ENCODE measurements around the gene SWT1. TPM values are rescaled to one million over a fixed set of nuclear protein-coding genes. Genes with fewer than 3 reads are reported as not detected.

SWT1 gene
- total RNA-seq (2014; rRNA removed; shearing (Covaris generic)), result 0.71 and 0.83 TPM in 2 replicates

DNA sequence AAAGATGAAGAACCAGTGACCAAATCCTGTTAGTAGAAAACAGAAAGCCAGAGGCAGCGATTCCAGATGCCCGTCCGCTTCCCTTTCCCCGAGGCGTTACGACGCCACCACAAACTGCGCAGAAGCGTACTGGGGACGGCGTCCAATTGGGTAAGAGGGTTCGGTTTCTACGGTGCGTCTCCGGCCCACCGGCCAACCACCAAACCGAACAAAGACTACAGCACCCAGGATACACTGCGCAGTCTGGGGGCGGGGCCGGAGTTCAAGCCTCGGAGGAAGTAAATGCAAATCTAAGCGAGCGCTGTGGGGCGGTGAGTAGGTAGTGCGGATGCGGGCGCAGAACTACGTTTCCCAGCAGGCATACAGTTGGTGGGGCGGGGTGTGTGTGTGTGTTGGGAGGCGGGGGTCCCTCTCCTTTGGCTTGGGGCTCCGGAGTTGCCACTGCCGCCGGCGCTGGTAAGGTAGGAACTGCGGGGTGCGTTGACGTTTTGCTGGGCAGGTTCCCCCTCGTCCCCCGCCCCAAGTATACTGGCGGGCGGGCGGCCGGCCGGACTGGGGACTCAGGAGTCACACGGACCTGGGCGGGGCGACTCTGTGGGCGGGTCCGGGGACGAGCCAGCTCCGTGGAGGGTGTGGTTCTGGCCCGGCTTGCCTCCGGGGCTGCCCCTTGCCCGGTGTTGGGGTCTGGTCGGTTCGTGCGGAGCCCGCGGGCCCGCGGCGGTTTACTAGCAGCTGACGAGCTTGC is at the start of gene SWT1, which contains the start of gene TRMT1L:
Gene SWT1, plus strand, starts transcription at position 314 of the 745 bp plus-strand sequence. CDS start 3,675 bp downstream, outside the sequence.
Gene TRMT1L, minus strand, starts transcription at position 100 of the 745 bp plus-strand sequence. CDS start 241 bp downstream, outside the sequence.
- DNase-seq (ENCODE audit: low spot score), result peak; percentile 99

DNA sequence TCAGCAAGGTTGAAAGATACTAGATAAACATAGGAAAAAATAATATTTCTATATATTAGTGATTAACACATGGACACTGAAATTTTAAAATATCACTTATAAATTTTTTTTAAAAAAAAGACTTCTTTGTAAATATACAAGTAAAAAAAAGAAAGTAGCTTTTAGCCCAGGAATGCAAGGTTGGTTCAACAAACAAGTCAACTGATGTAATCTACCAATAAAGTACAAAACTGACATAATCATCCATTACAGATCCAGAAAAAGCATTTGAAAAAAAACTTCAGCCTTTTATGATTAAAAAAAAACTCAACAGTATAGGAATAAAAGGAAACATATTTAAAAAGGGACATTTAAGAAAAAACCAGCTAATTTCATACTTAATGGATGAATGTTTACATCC is 48.6 kb upstream of the SWT1 start:
- peak; percentile 9 for DNase-seq (ENCODE audit: low spot score)

GRCh38 chr1:185110145-185110544 is 46.8 kb upstream of the SWT1 start:
- DNase-seq (ENCODE audit: low spot score), result no peak

GRCh38 chr1:185111873-185112272 is 45.1 kb upstream of the SWT1 start:
- no peak for DNase-seq (ENCODE audit: low spot score)

GRCh38 chr1:185112356-185112755 is 44.6 kb upstream of the SWT1 start:
- no peak for DNase-seq (ENCODE audit: low spot score)

- DNase-seq (ENCODE audit: low spot score), result no peak
Measured at GRCh38 chr1:185129708-185130107, 27.3 kb upstream of the SWT1 start.

DNA sequence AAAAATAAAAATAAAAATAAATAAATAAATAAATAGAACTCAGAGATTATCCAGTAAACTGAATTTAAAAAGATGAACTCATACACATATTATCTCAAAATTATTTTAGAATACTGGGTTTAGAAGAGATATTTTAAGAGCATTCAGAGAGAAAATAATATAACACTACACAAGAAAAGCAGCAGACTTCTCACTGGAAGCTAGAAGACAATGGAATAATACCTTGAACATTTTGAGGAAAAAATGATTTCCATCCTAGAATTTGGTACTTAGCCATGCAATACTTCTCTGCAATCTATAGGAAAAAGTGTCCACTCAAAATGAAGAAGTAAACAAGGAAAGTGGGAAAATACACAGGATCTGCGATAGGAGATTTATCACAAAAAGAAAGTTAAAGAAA is 24.4 kb upstream of the SWT1 start:
- no peak for DNase-seq (ENCODE audit: low spot score)

DNA sequence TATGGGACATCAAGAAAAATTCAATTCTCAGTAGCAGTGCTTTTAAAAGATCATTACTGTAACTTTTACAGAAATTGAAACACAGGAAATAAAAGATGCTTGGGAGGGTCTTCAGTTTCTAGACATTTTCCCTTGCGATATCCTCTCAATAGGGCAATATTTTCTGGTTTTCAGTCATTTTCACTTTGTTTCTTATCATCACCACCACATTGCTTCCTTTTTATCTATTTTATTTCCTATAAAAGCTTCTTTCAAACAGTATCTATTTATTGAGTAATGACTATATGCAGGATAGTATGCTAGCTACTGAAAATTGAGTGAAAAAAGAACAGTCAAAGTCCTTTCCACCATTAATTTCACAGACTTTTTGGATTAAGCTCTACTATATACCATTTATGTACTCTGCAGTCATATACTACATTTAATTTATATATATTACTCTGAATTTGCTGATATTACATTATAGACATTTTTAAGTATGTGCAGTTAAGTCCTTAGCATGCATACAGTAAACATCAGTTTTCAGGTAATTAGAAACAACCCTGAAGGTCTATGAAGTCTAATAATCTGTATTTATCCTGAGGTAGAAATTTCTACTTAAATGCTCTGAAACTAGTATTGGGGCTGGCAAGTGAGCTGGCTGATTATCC is 18.9 kb upstream of the SWT1 start:
- no peak for DNase-seq (ENCODE audit: low spot score)

DNA sequence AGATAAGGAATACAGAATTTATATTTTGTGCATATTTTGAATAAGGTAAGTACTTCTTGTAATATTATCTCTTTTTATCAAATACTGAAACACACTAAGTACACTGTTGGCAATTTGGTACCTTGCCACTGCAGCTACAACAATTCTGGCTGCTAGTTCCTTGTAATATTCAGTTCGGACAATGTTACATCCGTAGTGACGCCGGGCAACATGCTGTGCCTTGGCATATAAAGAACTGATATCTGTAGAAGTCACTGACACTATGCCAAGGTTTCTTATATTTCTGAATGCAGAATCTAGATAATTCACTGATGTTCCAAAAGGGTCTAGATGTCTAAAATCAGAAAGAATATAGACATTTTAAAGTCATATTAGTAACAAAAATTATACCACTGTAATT is 17.7 kb upstream of the SWT1 start:
- DNase-seq (ENCODE audit: low spot score), result no peak

DNA sequence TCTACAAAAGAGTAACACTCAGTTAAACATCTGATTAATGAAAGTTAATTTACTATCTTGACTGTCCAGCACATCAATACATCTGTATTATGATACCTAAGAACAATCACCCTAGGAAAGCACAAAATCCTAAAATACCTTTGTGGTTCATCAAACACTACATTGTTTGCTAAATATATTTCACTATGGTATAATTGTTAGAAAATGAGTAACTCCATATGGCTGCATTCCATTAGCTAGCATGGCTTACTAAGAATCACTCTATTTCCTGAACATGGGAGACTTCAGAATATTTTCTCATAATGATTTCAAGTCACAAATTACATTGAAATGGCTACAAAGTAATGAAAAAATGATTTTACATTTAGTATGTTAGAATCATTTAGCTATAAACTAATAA is 12.7 kb upstream of the SWT1 start:
- DNase-seq (ENCODE audit: low spot score), result no peak

DNA sequence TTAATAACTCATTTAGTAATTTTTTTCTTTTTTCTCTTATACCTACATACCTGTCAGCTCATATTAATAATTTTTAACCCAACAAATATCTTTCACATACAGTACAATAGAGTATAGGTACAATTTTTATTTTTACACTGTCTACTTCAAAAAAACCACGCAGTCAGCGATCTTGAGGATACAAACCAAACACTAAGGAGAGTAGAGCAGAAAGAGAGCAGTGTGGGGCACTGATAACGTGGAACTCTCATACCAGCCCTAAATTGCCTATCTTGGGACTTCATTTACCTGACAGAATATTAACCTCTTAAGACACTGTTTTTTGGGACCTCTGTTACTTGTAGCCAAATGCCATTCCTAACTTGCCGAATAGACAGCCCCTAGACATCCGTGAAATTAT is 5.8 kb upstream of the SWT1 start:
- DNase-seq (ENCODE audit: low spot score), result no peak

DNA sequence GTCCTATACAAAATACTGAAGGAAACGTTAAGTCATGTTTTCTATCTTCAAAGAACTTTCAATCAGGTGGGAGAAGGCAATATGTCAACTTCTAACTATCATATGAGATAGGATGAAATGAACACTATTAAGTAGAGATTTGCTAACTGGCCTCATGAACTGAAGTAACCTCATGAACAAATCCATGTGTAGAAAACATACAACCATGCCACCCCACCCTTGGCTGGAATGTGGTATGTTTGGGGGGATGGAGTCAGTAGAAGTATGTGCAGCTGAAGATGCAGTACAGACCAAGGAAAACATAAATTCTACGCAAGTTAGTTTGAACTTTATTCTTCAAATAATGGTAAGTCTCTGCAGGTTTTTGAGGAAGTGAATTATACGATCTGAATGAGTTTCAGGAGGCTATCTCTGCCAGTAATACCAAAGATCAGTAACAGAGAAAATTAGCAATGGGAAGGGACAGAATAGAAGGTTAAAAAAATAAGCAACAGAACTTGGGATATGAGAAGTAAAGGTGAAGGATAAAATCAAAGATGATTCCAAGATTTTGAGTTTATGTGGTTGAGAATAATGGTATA is 4.7 kb upstream of the SWT1 start:
- DNase-seq (ENCODE audit: low spot score), result peak; percentile 56

DNA sequence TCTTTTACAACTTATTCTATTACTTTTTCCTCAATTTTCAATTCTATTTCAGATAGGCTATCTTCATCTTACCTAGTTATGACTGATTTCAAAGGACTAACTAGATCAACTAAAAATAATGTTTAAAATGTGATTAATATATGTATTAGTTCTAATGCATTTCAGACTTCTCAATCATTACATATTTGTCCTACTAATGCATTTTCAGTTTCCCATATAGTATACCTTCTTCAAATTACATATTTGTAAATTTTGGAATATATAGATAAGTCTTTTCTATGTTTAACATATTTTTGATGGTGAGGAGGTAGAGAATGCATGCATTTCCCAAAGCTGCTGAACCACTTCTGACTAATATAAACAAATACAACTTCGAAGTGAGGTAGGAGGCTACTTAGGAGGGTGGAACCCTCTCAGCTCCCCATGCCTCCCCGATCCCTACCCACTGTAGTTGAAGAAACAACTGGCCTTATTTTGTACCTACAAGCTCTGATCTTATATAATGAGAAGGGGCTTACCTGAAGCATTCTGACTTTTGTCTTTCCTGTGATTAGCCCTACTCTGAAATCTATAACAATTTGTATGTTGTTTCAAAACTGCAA is 2.0 kb upstream of the SWT1 start:
- peak; percentile 9 for DNase-seq (ENCODE audit: low spot score)

GRCh38 chr1:185155600-185156287 is 1.2 kb upstream of the SWT1 start:
- peak; percentile 47 for DNase-seq (ENCODE audit: low spot score)

- no peak for DNase-seq (ENCODE audit: low spot score)
Measured at GRCh38 chr1:185156288-185156853, 596 bp upstream of the SWT1 start.

DNA sequence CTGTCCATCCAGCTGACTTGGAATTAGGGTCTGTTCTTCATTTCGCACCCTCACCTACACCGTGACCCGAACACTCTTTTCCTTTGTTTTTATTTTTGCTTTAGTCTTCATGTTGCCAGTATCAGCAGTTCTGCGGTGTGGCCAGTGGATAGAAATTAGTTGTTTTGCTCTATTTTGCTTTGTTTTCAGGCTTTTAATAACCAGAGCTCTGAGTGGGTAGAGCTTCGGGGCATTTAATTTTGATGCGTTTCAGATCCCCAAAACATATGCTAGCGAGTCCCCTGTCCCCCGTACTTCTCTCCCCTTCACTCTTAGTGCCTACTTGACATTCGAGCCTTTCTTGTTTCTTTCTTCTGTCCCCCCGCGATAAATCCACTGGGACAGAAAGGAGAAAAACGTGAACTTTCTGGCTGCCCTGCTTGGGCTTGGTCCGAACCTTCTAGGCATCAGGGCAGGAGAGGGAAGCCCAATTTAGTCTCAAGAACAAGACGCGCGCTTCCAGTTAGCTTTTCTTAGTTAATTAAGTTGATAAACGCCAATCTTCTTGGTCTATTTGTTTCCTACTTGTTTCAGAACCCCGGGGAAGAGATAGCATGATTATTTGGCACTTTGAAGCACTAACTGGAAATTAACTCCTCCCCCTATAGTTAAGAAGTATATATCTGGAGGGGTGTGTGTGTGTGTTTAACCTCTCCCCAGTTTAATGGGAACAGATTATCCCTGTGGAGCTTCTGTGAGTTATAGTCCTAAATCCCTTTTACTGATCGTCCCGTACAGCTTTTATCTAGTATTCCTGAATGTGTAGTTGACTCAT is 839 bp downstream of the SWT1 start:
- peak; percentile 27 for DNase-seq (ENCODE audit: low spot score)

GRCh38 chr1:185158800-185159199 is 1.8 kb downstream of the SWT1 start:
- DNase-seq (ENCODE audit: low spot score), result no peak

DNA sequence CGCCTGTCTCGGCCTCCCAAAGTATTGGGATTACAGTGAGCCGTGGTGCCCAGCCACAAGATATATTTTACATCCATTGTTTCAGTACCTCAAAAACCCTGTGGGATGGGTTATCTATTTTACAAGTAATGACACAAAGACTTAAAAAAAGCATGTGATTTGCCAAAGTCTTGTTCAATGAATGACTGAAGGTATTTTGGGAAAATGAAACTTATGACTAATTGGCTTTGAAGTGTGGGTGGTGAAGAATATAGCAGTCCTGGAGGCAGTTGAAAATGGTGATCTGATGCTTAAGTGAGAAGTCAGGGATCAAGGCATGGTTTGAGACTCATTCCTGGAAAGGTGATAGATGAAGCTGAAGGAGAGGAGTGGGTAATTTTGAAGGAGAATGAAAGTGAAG is 3.0 kb downstream of the SWT1 start:
- DNase-seq (ENCODE audit: low spot score), result no peak

- DNase-seq (ENCODE audit: low spot score), result no peak
Measured at GRCh38 chr1:185162491-185162890, 5.5 kb downstream of the SWT1 start.

DNA sequence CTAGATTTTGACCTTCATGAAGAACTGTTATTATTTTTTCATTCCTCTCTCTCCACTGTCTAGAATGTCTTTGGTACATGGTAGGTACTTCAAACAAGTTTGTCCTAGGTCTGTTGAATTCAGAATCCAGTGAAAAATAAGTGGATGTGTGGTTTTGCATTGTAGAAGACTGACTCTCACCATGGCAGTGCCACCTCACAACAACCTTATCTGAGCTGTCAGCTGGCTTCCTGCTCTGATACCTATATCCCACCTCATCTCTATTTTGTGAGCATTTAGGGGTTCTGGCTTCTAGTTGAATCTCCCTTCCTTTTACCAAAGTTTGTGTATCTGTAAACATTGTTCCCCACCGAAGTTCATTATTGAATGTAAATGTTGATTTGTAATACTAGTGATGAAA is 9.1 kb downstream of the SWT1 start:
- DNase-seq (ENCODE audit: low spot score), result no peak

All from HT-29 (cell line).